D721Med (cell line): ENCODE measurements around the gene TRAPPC2L.
"Not testable (repeated sequence)": the region's sequence is repeated elsewhere in the genome, so short reads cannot be mapped to it uniquely, and the experiment has no call there.

Experiments
- DNase-seq: peaks from one replicate; pipeline ENCODE4 v3.0.0; 2011; ENCODE audit warnings: low spot score; ENCODE audit not compliant: insufficient read length
- FAIRE-seq: peaks from 2 replicates; lab custom pipeline; 2011; peaks lifted over from hg19 to GRCh38; lab: Jason Lieb, UNC
- CTCF ChIP-seq: IDR thresholded peaks from 2 replicates; pipeline ENCODE4 v1.5.1; 2012; ENCODE audit warnings: mild to moderate bottlenecking, control low read depth; ENCODE audit not compliant: insufficient read depth; ENCODE audit errors: missing control alignments

The TRAPPC2L gene

GRCh38 chr16:88821168-88821850, 35.6 kb upstream of the TRAPPC2L start:
- FAIRE-seq = no peak
- DNase-seq = no peak
- no peak for TF ChIP-seq CTCF

DNA sequence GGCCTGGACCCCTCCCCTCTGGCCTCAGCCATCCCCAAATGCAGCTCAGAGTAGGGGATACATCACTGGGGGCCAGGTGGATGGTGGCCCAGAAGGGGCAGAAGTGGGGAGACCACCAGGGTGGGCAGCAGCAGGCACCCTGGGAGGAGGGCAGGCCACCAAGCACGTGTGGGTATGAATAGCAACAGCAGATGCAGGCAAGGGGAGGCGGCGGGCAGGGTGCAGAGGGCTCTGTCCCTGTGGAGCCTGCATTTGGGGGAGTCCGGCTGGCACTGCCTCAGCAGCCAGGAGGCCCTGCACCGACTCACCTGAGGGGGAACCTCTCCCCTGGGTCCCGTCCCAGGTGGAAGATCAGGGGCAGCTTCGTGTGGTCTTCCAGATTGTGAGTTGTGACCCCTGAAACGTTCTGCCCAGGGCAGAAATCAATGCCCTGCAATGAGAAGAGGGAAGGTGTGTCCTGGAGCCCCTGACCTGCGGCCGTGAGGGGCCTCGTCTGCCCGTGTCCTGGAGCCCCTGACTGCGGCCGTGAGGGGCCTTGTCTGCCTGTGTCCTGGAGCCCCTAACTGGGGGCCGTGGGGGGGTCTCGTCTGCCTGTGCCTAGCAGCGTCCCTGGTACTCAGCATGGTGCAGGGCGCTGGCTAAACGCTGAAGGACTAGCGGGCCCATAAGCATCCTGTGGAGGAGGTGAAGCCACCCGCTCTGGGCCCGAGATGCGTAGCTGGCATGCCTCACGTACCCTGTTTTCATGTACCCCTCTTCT, 34.5 kb upstream of the TRAPPC2L start:
- no peak for TF ChIP-seq CTCF
- no peak for FAIRE-seq
- DNase-seq = no peak

DNA sequence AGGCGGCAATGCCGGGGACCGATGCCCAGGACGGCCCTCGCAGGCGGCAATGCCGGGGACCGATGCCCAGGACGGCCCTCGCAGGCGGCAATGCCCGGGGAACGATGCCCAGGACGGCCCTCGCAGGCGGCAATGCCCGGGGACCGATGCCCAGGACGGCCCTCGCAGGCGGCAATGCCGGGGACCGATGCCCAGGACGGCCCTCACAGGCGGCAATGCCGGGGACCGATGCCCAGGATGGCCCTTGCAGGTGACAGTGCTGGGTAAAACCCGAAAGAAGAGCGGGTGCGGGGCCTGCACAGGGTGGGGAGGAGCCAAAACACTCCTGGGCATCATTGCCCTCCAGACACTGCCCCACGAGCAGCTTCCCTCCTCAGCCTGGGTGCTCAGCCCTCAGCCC, 33.3 kb upstream of the TRAPPC2L start:
- not testable (repeated sequence) for FAIRE-seq, DNase-seq

- no peak for FAIRE-seq
- no peak for TF ChIP-seq CTCF
- DNase-seq = no peak
These were observed 32.5 kb upstream of the TRAPPC2L start for GRCh38 chr16:88824256-88825077.

DNA sequence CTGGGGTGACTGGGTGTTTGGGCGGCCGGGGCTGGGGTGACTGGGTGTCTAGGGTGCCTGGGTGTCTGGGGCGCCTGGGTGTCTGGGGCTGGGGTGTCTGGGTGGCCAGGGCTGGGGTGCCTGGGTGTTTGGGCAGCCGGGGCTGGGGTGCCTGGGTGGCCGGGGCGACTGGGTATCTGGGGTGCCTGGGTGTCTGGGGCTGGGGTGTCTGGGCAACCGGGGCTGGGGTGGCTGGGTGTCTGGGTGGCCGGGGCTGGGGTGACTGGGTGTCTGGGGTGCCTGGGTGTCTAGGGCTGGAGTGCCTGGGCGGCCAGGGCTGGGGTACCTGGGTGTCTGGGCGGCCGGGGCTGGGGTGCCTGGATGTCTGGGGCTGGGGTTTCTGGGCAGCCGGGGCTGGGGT, 31.8 kb upstream of the TRAPPC2L start:
- DNase-seq = no peak
- FAIRE-seq = no peak
- no peak for TF ChIP-seq CTCF

GRCh38 chr16:88826070-88826840, 30.7 kb upstream of the TRAPPC2L start:
- FAIRE-seq = no peak
- no peak for TF ChIP-seq CTCF
- no peak for DNase-seq

- FAIRE-seq = no peak
- DNase-seq = no peak
- TF ChIP-seq CTCF = no peak
These were observed 29.2 kb upstream of the TRAPPC2L start for GRCh38 chr16:88827727-88828126.
